Activated CD8-positive, alpha-beta memory T cell treated with anti-CD3 and anti-CD28 coated beads for 1 hour (primary cell): ENCODE measurements around the gene TOMM40.
A peak's percentile ranks its signal among the peaks of the same experiment; 100 is the strongest.
"Not testable (repeated sequence)": the region's sequence is repeated elsewhere in the genome, so short reads cannot be mapped to it uniquely, and the experiment has no call there.

Source experiments
- DNase-seq, 2 donors: peaks; one replicate each; pipeline ENCODE4 v3.0.0-alpha.2; 2020; ENCODE audit warnings: low read depth in 1 of 2; ENCODE audit errors: extremely low read depth in 1 of 2

Gene TOMM40

GRCh38 chr19:44869733-44870470, 21.2 kb upstream of the TOMM40 start:
- DNase-seq: no peak

GRCh38 chr19:44871809-44872208, 19.2 kb upstream of the TOMM40 start:
- no peak for DNase-seq

GRCh38 chr19:44872661-44873060, 18.4 kb upstream of the TOMM40 start:
- no peak for DNase-seq

GRCh38 chr19:44874317-44874716, 16.7 kb upstream of the TOMM40 start:
- no peak for DNase-seq

- no peak for DNase-seq
These were observed 15.2 kb upstream of the TOMM40 start for GRCh38 chr19:44875666-44876451.

GRCh38 chr19:44876930-44877535, 14.0 kb upstream of the TOMM40 start:
- DNase-seq: no peak

GRCh38 chr19:44878120-44878865, 12.8 kb upstream of the TOMM40 start:
- no peak for DNase-seq

- no peak for DNase-seq
These were observed 11.6 kb upstream of the TOMM40 start for GRCh38 chr19:44879309-44880065.

- no peak for DNase-seq
These were observed 9.0 kb upstream of the TOMM40 start for GRCh38 chr19:44882063-44882462.

GRCh38 chr19:44882619-44883397, 8.2 kb upstream of the TOMM40 start:
- not testable (repeated sequence) for DNase-seq

GRCh38 chr19:44883922-44884321, 7.1 kb upstream of the TOMM40 start:
- DNase-seq: no peak

- no peak for DNase-seq
These were observed 6.5 kb upstream of the TOMM40 start for GRCh38 chr19:44884566-44884965.

- no peak for DNase-seq
These were observed 4.9 kb upstream of the TOMM40 start for GRCh38 chr19:44886141-44886540.

GRCh38 chr19:44887648-44888047, 3.4 kb upstream of the TOMM40 start:
- no peak for DNase-seq

GRCh38 chr19:44888335-44888734, 2.7 kb upstream of the TOMM40 start:
- not testable (repeated sequence) for DNase-seq

GRCh38 chr19:44889830-44890365, 1.2 kb upstream of the TOMM40 start:
- DNase-seq: no peak

GRCh38 chr19:44890366-44891015, 563 bp upstream of the TOMM40 start:
- DNase-seq: peak in 1 of 2 donors; percentile 100

GRCh38 chr19:44892932-44893331, 1.9 kb downstream of the TOMM40 start:
- DNase-seq: no peak
